NCI-H82 (cell line): ENCODE data around the gene QRFPR.
"Not testable (repeated sequence)": the region's sequence is repeated elsewhere in the genome, so short reads cannot be mapped to it uniquely, and the experiment has no call there.

Source experiments
- DNase-seq: peaks from one replicate; lab custom pipeline; 2025; lab: John Stamatoyannopoulos, UW

The QRFPR gene

DNA sequence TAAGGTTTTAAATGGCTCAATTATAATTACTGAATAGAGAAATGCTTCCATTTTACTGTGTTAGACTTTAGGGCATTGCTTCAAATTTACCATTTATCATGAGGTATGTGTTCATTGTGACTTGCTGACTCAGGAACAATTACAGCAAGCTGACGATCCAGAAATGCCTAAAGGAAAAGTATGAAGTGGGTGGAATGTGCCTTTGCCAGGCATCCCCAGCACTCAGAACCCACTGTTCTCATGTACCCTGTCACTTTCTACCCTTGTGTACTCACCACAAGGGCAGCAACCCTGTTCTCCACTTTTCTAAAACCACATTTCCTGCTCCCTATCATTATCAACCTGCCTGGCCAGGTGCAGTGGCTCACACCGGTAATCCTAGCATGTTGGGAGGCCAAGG is 41.5 kb downstream of the QRFPR start:
- DNase-seq = no peak

- no peak for DNase-seq
Observed at GRCh38 chr4:121338518-121338917, 42.3 kb downstream of the QRFPR start.

DNA sequence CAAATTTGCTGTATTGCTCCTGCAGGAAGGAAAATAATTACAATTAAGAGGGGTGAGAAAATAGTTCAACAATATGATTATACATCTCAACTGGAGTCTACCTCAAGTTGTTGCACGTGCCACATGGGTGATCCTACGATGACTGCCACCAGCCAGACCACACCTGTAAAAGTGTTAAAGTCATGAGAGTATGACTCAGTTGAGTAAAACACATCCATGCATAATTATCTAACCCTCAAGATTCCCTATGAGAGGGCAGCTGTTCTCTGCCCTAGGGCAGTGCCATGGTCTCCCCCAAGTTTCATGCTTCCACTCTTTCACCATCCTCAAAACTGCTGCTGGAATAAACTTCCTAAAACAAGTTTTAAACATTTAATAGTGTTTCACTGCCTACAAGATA is 44.1 kb downstream of the QRFPR start:
- no peak for DNase-seq

DNA sequence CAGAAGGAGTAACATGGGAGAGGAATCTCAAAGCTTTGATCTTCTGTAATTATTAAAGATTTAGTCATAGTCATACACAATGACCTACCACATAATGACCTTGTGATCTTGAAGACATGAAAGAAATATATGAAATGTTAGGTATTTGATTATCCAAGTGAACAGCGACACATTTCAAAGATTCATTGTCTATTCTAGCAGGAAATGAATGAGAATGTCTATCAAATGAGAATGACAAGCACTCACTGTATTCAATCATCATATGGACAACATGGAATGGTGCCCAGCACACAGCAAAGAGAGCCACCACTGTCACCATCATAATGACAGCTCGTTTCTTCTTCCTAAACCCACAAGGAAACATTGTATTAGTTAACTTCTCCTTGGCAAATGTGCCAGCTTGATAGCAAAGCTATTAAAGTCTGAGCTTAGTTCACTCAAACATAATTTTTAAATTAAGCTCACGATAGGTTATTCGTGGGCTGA is 50.6 kb downstream of the QRFPR start:
- DNase-seq = no peak

DNA sequence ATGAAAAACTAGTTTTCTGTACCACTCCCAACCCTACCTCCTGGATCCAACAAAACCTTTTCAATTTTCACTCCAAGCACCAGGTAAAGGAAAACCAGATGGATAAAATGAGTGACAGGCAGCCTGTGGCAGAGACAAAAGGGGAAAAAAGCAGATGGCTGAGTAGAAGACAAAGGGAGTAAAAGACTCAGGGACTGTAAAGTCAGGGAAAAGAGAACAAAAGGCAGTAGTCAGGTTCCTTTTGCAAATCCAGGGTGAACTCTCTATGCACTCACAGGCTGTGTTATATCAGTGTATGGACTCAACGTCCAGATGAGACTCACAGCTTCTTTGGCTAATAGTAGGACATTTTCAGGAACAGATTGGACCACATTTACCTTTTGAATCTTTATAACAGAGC is 54.2 kb downstream of the QRFPR start:
- DNase-seq = peak; percentile 62

- no peak for DNase-seq
Observed at GRCh38 chr4:121324331-121324730, 56.5 kb downstream of the QRFPR start.

DNA sequence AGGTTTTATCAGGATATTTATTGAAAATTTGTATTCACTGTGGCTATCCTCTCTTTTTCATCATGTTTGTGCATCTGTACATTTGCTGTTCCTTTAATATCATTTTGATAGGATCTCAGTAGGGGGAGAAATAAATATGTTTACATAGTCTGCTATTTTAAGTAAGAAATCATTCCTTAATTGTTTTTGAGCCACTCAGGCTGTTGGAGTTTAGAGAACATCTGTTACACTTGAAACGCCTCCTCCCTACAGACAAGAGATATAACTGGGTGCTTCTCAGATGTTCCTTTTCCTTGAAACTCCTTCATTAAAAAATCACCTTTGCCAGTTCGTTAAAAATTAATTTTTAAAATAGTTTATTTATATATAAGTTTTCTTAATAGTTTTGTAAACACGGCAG is 59.4 kb downstream of the QRFPR start:
- peak; percentile 63 for DNase-seq

GRCh38 chr4:121316091-121316490 is 64.7 kb downstream of the QRFPR start:
- DNase-seq = no peak

DNA sequence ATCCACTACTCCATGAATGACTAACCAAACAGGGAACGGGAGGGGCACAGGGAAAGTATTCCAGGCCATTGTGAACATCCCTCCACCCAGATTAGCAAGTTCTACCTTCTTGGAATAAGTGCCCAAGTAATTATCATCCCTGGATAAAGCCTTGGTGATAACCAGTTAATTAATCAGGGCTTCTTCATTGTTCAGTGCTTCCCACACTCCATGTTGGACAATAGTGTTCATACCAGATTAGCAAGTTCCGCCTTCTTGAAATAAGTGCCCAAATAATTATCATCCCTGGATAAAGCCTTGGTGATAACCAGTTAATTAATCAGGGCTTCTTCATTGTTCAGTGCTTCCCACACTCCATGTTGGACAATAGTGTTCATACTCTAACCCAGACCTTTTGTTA is 67.4 kb downstream of the QRFPR start:
- not testable (repeated sequence) for DNase-seq

- no peak for DNase-seq
Observed at GRCh38 chr4:121308828-121309227, 72.0 kb downstream of the QRFPR start.

GRCh38 chr4:121308328-121308663 is 72.5 kb downstream of the QRFPR start:
- no peak for DNase-seq

DNA sequence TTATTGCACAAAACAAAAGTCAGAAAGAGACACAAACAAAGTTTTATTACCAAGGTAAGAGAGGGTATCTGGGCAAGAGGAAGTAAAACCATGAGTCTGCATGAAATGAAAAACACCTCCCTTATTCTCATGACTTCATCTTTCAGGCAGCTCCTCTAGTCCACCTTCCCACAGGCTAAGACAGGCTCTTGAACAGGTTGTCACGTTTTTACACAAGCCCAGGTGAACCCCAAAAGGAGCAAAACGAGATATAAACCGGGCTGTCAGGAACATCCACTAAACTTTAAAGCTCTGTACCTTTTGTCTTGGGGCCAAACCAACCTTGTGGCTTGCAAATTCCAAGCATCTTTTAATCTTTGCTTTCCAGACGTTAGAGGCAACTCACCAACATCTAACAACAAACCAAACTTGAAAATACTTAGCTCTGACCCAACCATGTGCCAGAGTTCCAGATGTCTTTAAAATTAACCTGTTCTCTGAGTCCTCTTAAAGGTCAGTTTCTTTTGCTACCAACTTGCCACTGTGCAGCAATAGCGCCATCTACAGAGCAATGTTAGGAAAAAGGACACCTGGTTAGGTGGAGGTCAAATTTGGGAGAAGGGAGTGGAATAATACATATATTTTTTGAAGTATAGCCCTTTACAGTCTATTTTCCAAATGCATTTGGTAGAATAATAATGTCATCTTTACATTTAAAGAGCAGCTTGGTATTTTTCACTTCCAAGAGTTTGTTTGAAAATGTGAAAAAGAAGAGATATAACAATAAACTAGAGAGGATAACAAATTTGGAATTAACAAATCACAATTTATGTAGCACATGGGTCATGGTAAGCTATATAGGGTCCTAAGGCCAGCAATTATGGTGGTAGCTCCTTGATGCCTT is 73.1 kb downstream of the QRFPR start:
- peak; percentile 70 for DNase-seq

DNA sequence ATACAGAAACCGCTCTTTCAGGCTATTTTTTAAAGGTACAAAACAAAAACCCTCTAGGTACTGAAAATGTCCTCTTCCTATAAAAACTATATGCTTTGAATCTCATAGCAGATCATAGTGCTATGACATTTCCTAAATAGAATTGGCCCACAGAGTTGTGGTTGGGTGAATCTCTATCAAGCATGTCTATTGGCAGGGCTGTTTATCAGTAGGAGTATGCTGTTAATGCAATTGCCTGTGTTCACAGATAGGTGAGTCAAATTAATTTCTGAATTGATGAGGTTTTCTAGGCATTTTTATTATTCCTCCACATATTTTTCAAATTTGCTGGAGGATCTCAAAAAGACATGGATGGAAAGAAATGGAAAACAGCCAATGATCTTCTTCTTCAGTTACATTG is 73.9 kb downstream of the QRFPR start:
- DNase-seq = no peak

- DNase-seq = no peak
Observed at GRCh38 chr4:121304893-121305292, 75.9 kb downstream of the QRFPR start.

- DNase-seq = no peak
Observed at GRCh38 chr4:121299367-121299766, 81.5 kb downstream of the QRFPR start.

DNA sequence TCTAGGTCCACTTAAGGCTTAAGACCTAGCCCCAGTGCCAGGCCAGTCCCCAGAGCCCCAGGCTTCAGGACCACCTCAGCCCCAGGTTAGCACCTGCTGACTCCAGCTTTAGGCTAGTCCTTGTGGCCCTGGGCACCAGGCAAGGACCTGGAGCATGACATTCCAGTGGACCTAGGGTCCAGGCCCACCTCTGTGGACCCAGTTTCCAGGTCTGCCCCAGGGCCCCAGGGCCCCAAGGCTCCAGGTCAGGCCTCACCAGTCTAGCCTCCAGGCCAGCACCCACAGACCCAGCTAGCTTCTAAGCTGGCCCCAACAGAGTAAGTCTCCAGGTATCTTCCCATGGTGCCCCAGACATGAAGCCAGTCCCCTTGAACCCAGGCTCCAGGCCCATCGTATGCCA is 97.5 kb downstream of the QRFPR start:
- no peak for DNase-seq

DNA sequence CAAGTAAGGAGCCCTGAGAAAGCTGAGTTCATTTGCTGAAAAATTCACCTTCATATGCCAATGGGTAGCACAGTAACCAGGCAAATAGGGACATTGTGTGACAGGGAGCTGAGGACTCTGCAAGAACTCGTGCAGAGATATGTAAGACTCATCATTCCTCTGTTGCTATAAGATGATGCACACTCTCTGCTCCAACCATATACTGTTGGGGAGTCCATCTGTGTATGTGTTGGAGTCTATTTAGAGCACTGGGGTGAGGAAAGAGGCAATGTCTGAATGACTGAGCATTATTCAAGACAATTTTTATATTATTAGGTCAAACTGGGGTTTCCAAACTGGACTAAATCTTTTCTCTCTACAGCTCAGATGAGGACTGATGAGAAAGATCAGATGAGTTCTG is 100.4 kb downstream of the QRFPR start:
- DNase-seq = no peak

- no peak for DNase-seq
Observed at GRCh38 chr4:121278811-121279368, 101.9 kb downstream of the QRFPR start.
